Gastroesophageal sphincter (tissue), 3 donors: ENCODE data around the gene ANKRD65.

Experiments
- POLR2A ChIP-seq, 2 donors: fragments of 450-650 bp; IDR thresholded peaks; one replicate each; pipeline ENCODE4 v1.6.1; 2017; ENCODE audit warnings: antibody characterized with exemption in 2 of 2, mild to moderate bottlenecking in 2 of 2, moderate library complexity in 1 of 2
- TF ChIP-seq, protein P1 (sequence below), 4 experiments: fragments of 200-600 bp in 2 of 4; fragments of 450-650 bp in 2 of 4; sonication (generic) in 1 of 4; IDR thresholded peaks; one replicate each; pipeline ENCODE4 v1.5.1; 2017 to 2019; ENCODE audit warnings: antibody characterized with exemption in 4 of 4, mild to moderate bottlenecking in 2 of 4, moderate library complexity in 2 of 4

DNA sequence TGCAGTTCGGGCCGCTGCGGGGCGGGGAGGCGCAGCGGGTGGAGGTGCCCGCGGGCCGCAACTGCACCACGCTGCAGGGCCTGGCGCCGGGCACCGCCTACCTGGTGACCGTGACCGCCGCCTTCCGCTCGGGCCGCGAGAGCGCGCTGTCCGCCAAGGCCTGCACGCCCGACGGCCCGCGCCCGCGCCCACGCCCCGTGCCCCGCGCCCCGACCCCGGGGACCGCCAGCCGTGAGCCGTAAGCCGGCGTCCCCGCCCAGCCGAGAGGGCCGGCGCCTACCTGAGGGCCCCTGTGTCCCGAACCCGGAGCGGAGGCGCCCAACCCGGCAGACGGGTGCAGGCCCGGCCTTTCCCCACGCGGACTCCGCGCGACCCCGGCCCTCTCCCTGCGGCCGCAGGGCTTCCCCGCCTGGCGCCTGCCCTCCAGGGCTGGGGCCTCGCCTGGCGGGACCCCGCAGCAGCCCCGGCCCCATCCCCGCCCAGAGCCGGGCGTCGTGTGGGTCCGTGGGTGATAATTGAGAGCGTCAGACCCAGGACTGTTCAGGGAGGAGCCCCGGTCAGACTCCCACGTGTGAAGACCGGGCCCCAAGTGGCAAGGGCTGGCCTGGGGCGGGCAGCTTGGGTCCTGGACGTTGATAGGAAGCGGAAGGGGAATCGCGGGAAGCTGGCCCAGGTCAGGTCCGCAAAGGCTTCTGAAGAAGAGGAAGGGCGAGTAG is 18.6 kb upstream of the ANKRD65 start:
- TF ChIP-seq, protein P1, sequence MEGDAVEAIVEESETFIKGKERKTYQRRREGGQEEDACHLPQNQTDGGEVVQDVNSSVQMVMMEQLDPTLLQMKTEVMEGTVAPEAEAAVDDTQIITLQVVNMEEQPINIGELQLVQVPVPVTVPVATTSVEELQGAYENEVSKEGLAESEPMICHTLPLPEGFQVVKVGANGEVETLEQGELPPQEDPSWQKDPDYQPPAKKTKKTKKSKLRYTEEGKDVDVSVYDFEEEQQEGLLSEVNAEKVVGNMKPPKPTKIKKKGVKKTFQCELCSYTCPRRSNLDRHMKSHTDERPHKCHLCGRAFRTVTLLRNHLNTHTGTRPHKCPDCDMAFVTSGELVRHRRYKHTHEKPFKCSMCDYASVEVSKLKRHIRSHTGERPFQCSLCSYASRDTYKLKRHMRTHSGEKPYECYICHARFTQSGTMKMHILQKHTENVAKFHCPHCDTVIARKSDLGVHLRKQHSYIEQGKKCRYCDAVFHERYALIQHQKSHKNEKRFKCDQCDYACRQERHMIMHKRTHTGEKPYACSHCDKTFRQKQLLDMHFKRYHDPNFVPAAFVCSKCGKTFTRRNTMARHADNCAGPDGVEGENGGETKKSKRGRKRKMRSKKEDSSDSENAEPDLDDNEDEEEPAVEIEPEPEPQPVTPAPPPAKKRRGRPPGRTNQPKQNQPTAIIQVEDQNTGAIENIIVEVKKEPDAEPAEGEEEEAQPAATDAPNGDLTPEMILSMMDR (IDR thresholded peaks at IDR 0.05) = no peak
- TF ChIP-seq POLR2A (IDR thresholded peaks at IDR 0.05) = no peak
